HUES48 (cell line): Measurements from ENCODE around the gene LRRC42.
A peak's percentile ranks its signal among the peaks of the same experiment; 100 is the strongest.
"Not testable (repeated sequence)": the region's sequence is repeated elsewhere in the genome, so short reads cannot be mapped to it uniquely, and the experiment has no call there.

ENCODE experiments used
- H3K27ac ChIP-seq: one replicate; pipeline ENCODE4 v1.7.0; 2013; ENCODE audit warnings: low read depth, low read length, inconsistent platforms
- H3K27me3 ChIP-seq: 2 replicates; pipeline ENCODE4 v1.6.1; 2013; ENCODE audit warnings: mild to moderate bottlenecking, low read length; ENCODE audit not compliant: control insufficient read depth, insufficient read depth
- H3K36me3 ChIP-seq: 2 replicates; pipeline ENCODE4 v1.6.1; 2013; ENCODE audit warnings: low read length; ENCODE audit not compliant: control insufficient read depth, insufficient read depth
- H3K4me1 ChIP-seq: 2 replicates; pipeline ENCODE4 v1.6.1; 2013; ENCODE audit warnings: mild to moderate bottlenecking, low read length; ENCODE audit not compliant: control insufficient read depth, insufficient read depth
- H3K4me3 ChIP-seq: 2 replicates; pipeline ENCODE4 v1.5.1; 2013; ENCODE audit warnings: mild to moderate bottlenecking, low read depth, low read length
- H3K9ac ChIP-seq: 2 replicates; pipeline ENCODE4 v1.6.1; 2013; ENCODE audit warnings: mild to moderate bottlenecking, low read depth, low read length, moderate library complexity
- H3K9me3 ChIP-seq: 2 replicates; pipeline ENCODE4 v1.6.1; 2013; ENCODE audit warnings: low read length; ENCODE audit not compliant: control insufficient read depth, insufficient read depth

Gene LRRC42

GRCh38 chr1:53971718-53972117 lies 25.6 kb downstream of the LRRC42 start:
- H3K4me1 ChIP-seq = no peaks in the 10 kb centered on the region
- H3K27ac ChIP-seq = no peak overlapping the region
- no peaks in the 10 kb centered on the region for H3K27me3 ChIP-seq
- no peak overlapping the region for H3K9ac ChIP-seq
- H3K9me3 ChIP-seq = no peaks in the 10 kb centered on the region
- peaks cover 39% of the 10 kb centered on the region for H3K36me3 ChIP-seq
- H3K4me3 ChIP-seq = no peak overlapping the region

GRCh38 chr1:53975861-53976260 lies 29.7 kb downstream of the LRRC42 start:
- Histone ChIP-seq H3K4me1 (no peaks in the 10 kb centered on the region), H3K27me3 (no peaks in the 10 kb centered on the region)

GRCh38 chr1:53979712-53980450 lies 33.7 kb downstream of the LRRC42 start:
- Histone ChIP-seq H3K27ac (no peak overlapping the region), H3K4me1 (peaks cover 12% of the 10 kb centered on the region), H3K27me3 (no peaks in the 10 kb centered on the region), H3K4me3 (no peak overlapping the region), H3K36me3 (no peaks in the 10 kb centered on the region), H3K9me3 (no peaks in the 10 kb centered on the region), H3K9ac (no peak overlapping the region)

More at GRCh38 chr1:53975861-53976260, 29.7 kb downstream of the LRRC42 start:
- Histone ChIP-seq H3K9me3 (no peaks in the 10 kb centered on the region), H3K4me3 (no peak overlapping the region), H3K9ac (no peak overlapping the region), H3K27ac (no peak overlapping the region), H3K36me3 (peaks cover 4% of the 10 kb centered on the region; the same call in 1 of the 2 replicates)

GRCh38 chr1:53981220-53981619 lies 35.1 kb downstream of the LRRC42 start:
- no peaks in the 10 kb centered on the region for H3K36me3 ChIP-seq
- H3K4me3 ChIP-seq = no peak overlapping the region
- no peak overlapping the region for H3K27ac ChIP-seq
- H3K9ac ChIP-seq = no peak overlapping the region
- no peaks in the 10 kb centered on the region for H3K9me3 ChIP-seq
- H3K27me3 ChIP-seq = no peaks in the 10 kb centered on the region
- peaks cover 12% of the 10 kb centered on the region for H3K4me1 ChIP-seq

GRCh38 chr1:53982034-53982762 lies 36.0 kb downstream of the LRRC42 start:
- Histone ChIP-seq H3K36me3 (no peaks in the 10 kb centered on the region), H3K4me3 (peak overlapping the region; percentile 50), H3K27ac (peak overlapping the region; percentile 72), H3K9me3 (no peaks in the 10 kb centered on the region), H3K4me1 (peaks cover 12% of the 10 kb centered on the region), H3K27me3 (no peaks in the 10 kb centered on the region), H3K9ac (peak overlapping the region; percentile 49; the same call in 1 of the 2 replicates)

GRCh38 chr1:53982763-53983104 lies 36.6 kb downstream of the LRRC42 start:
- Histone ChIP-seq H3K27ac (peak overlapping the region; percentile 72), H3K9me3 (no peaks in the 10 kb centered on the region), H3K4me1 (peaks cover 12% of the 10 kb centered on the region), H3K36me3 (no peaks in the 10 kb centered on the region), H3K4me3 (peak overlapping the region; percentile 50), H3K27me3 (no peaks in the 10 kb centered on the region), H3K9ac (no peak overlapping the region)

GRCh38 chr1:53984726-53985125 lies 38.6 kb downstream of the LRRC42 start:
- Histone ChIP-seq H3K9me3 (no peaks in the 10 kb centered on the region), H3K36me3 (no peaks in the 10 kb centered on the region), H3K4me1 (peaks cover 12% of the 10 kb centered on the region), H3K27ac (no peak overlapping the region), H3K27me3 (no peaks in the 10 kb centered on the region), H3K4me3 (no peak overlapping the region), H3K9ac (no peak overlapping the region)

GRCh38 chr1:53986458-53986857 lies 40.3 kb downstream of the LRRC42 start:
- no peaks in the 10 kb centered on the region for H3K9me3 ChIP-seq
- no peak overlapping the region for H3K27ac ChIP-seq
- no peak overlapping the region for H3K4me3 ChIP-seq
- H3K27me3 ChIP-seq = no peaks in the 10 kb centered on the region
- no peak overlapping the region for H3K9ac ChIP-seq
- H3K4me1 ChIP-seq = peaks cover 12% of the 10 kb centered on the region
- H3K36me3 ChIP-seq = no peaks in the 10 kb centered on the region

- Histone ChIP-seq H3K4me1 (peaks cover 1% of the 10 kb centered on the region; the same call in 1 of the 2 replicates), H3K9me3 (no peaks in the 10 kb centered on the region), H3K4me3 (no peak overlapping the region), H3K9ac (no peak overlapping the region), H3K27me3 (no peaks in the 10 kb centered on the region), H3K36me3 (no peaks in the 10 kb centered on the region), H3K27ac (no peak overlapping the region)
Measured at GRCh38 chr1:53987880-53988279, 41.7 kb downstream of the LRRC42 start.

- Histone ChIP-seq H3K9ac (no peak overlapping the region), H3K4me1 (no peaks in the 10 kb centered on the region), H3K4me3 (no peak overlapping the region), H3K27me3 (no peaks in the 10 kb centered on the region), H3K27ac (no peak overlapping the region), H3K9me3 (no peaks in the 10 kb centered on the region), H3K36me3 (no peaks in the 10 kb centered on the region)
Measured at GRCh38 chr1:53992085-53992874, 46.1 kb downstream of the LRRC42 start.

- not testable (repeated sequence) for H3K9ac ChIP-seq, H3K27me3 ChIP-seq, H3K4me3 ChIP-seq, H3K27ac ChIP-seq, H3K36me3 ChIP-seq, H3K4me1 ChIP-seq, H3K9me3 ChIP-seq
Measured at GRCh38 chr1:53994516-53994915, 48.4 kb downstream of the LRRC42 start.
